Amygdala (tissue), 56 donors: ENCODE data around the gene DCUN1D3.
"Not testable (repeated sequence)": the region's sequence is repeated elsewhere in the genome, so short reads cannot be mapped to it uniquely, and the experiment has no call there.

Experiments used
- DNase-seq, 56 donors: peaks; one replicate each; lab custom pipeline; 2025; lab: John Stamatoyannopoulos, UW

DCUN1D3 gene, protein sequence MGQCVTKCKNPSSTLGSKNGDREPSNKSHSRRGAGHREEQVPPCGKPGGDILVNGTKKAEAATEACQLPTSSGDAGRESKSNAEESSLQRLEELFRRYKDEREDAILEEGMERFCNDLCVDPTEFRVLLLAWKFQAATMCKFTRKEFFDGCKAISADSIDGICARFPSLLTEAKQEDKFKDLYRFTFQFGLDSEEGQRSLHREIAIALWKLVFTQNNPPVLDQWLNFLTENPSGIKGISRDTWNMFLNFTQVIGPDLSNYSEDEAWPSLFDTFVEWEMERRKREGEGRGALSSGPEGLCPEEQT

GRCh38 chr16:20900299-20901067, at the start of gene DCUN1D3, which contains the start of gene LYRM1:
DCUN1D3 (minus strand) TSS chr16:20900358; CDS start chr16:20862538, 37,820 bp downstream.
LYRM1 (plus strand) TSS chr16:20900771; CDS start chr16:20915556, 14,785 bp downstream.
- DNase-seq, result peak; percentile 68 to 97 (median 94)

GRCh38 chr16:20949660-20950059, 49.5 kb upstream of the DCUN1D3 start:
- no peak for DNase-seq

DNA sequence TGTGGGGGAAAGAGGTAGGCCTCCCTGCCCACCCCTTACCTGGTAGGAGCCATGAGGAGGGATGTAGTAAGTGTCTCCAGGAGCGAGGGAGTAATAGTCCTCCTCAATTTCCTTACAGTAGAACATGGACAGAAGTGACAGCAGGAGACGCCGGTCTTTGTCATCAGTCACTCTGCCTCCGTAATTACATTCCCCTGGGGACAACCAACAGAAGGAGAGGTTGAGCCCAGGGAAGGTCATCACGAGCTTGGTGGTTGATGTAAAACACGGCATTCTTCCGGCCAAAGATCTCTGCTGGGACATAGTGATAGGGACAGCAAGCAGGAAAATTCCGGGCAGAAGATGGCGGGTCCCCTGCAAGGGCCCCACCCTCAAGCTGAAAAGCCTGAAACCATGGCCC, 48.3 kb upstream of the DCUN1D3 start:
- DNase-seq, result no peak

DNA sequence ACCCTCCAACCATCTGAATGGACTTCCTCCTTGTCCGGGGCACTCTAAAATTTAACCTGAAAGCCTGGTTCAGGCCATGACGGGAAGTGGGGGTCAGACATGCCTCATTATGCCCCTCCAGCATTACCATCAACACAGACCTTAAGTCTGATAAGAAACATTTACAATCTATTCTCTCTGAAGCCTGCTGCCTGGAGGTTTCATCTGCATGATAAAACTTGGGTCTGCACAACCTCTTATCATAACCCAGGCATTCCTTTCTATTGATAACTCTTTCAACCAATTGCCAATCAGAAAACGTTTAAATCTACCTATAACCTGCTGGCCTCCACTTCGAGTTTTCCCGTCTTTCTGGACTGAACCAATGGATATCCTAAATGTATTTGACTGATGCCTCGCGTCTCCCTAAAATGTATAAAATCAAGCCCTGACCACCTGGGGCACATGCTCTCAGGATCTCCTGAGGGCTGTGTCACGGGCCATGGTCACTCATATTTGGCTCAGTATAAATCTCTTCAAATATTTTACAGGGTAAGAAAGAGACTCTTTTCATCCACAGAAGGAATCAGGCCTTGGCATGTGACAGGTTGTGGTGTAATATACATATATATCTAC, 46.0 kb upstream of the DCUN1D3 start:
- DNase-seq, result no peak

- DNase-seq, result not testable (repeated sequence)
Measured at GRCh38 chr16:20945575-20945875, 45.4 kb upstream of the DCUN1D3 start.

DNA sequence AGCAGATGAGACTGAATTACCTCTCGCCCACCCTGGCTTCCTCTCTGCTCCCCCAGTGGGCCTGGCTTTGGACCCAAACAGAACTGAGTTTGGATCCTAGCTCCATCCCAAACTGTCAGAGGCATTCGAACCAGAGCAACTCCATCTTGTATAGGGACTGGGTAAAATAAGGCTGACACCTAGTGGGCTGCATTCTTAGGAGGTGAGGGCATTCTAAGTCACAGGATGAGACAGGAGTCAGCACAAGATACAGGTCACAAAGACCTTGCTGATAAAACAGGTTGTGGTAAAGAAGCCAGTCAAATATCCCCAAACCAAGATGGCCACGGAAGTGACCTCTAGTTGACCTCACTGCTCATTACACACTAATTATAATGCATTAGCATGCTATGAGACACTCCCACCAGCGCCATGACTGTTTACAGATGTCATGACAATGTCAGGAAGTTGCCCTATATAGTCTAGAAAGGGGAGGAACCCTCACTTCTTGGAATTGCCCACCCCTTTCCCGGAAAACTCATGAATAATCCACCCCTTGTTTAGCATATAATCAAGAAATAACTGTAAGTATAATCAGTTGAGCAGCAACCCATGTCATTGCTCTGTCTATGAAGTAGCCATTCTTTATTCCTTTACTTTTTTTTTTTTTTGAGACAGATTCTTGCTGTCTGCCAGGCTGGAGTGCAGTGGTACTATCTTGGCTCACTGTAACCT, 44.9 kb upstream of the DCUN1D3 start:
- DNase-seq, result no peak

- DNase-seq, result no peak
Measured at GRCh38 chr16:20942256-20942655, 42.1 kb upstream of the DCUN1D3 start.

- no peak for DNase-seq
Measured at GRCh38 chr16:20941636-20941926, 41.4 kb upstream of the DCUN1D3 start.

DNA sequence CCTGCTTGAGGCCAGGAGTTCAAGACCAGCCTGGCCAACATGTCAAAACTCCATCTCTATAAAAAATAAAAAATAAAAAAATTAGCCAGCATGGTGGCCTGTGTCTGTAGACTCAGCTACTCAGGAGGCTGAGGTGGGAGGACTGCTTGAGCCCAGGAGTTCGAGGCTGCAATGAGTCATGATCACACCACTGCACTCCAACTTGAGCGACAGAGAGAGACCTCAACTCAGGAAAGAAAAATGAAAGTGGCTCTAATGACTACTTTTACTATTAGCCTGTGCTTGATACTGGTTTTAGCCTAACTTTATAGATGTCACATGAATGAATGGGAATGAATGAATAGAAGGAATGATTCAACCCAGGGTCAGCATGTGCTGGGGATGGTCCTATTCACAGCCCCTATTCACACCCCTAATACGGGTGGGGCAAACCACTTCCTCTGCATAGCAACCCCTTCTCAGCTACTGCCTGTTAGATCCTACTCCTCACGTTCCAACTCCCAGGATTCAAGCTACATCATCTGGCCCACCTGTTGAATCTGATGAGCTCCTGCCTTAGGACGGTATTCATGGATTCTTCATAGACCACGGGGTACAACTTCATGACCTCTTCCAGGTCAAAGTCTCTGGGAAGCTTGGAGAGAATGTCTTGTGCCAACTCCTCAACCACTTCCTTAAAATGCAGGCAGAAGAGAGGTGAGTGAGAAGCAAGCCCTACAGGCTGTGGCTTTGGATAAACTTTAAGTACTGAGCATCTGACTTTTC, 40.9 kb upstream of the DCUN1D3 start:
- no peak for DNase-seq

- no peak for DNase-seq
Measured at GRCh38 chr16:20939611-20940010, 39.5 kb upstream of the DCUN1D3 start.

DNA sequence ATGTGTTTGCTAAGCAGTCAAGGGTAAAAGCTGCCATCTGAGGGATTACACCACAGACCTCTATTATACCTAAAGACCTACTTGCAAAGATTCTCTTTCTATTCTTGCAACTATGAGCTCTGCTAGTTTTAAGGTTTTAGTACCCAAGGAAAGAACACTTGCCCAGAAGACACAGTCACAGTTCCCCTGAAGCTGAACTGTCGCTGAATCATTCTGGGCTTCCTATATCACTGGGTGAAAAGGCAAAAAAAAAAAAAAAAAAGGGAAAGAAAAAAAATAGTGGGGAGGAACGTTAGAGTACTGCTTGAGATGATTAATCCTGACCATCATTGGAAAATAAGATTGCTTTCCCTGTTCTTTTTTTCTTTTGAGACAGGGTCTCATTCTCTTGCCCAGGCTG, 38.3 kb upstream of the DCUN1D3 start:
- no peak for DNase-seq

- DNase-seq, result no peak
Measured at GRCh38 chr16:20937736-20938135, 37.6 kb upstream of the DCUN1D3 start.

- DNase-seq, result no peak
Measured at GRCh38 chr16:20933589-20933988, 33.4 kb upstream of the DCUN1D3 start.

GRCh38 chr16:20931066-20931600, 31.0 kb upstream of the DCUN1D3 start:
- no peak for DNase-seq

- DNase-seq, result no peak
Measured at GRCh38 chr16:20930365-20930690, 30.2 kb upstream of the DCUN1D3 start.

DNA sequence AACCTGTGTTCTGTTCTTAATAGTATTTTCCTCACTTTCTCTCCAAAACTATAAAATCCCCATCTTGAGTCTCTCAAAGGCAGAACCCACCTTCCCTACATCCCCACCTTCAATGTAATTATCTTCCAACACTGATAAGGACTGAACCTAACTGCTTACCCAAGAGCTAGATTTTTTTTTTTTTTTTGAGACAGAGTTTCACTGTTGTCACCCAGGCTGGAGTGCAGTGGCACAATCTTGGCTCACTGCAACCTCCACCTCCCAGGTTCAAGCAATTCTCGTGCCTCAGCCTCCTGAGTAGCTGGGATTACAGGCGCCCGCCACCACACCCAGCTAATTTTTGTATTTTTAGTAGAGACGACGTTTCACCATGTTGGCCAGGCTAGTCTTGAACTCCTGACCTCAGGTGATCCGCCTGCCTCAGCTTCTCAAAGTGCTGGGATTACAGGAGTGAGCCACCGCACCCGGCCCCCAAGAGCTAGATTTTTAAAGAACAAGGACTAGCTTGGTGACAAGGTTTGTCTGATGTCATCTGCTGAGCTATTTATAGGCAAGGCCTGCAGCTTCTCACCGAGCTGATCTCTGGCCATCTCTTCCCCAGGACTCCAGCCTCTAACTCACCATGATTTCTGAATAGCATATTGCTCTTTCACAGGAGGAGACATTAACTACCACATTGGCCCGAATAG, 29.7 kb upstream of the DCUN1D3 start:
- DNase-seq, result not testable (repeated sequence)

DNA sequence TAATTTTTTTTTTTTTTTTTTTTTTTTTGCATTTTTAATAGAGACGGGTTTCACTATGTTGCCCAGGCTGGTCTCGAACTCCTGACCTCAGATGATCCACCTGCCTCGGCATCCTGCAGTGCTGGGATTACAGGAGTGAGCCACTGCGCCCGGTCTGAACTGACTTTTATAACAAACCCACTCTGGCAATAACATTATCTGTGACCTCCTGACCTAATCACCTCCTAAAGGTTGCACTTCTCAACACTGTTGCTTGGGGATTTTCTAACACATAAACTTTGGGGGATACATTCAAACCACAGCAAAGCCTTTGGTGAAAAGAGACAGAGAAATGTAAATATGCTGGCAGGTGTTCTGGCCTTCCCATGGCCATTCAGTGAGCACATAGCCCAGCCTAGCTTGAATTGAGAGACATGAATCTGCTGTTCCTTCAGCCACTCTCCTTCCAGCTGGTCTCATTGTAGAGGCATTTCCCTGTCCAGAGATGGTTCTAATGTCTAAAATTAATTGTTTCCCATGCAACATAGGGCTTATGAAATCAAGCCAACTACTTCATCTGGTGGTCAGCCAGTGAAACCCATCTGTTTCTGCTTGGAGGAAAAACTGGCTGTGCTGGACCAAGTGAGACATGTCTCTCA, 28.7 kb upstream of the DCUN1D3 start:
- DNase-seq, result no peak

DNA sequence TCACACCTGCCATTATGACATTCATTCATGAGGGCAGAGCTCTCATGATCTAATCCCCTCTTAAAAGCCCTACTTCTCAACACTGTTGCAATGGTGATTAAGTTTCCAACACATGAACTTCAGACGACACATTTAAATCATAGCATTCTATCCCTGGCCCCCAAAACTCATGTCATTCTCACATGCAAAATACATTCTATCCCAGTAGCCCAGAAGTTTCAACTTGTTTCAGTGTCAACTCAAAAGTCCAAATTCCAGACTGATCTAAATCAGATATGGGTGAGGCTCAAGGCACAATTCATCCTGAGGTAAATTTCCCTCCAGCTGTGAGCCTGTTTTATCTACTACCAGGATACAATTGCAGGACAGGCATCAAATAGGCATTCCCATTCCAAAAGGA, 25.6 kb upstream of the DCUN1D3 start:
- no peak for DNase-seq

- DNase-seq, result no peak
Measured at GRCh38 chr16:20923876-20924275, 23.7 kb upstream of the DCUN1D3 start.
